ENCODE results near the gene SWT1. TPM values are rescaled to one million over a fixed set of nuclear protein-coding genes. Genes with fewer than 3 reads are reported as not detected.

Gene SWT1
- total RNA-seq, 1 experiment from 2014 or later: 2.1 TPM

DNA sequence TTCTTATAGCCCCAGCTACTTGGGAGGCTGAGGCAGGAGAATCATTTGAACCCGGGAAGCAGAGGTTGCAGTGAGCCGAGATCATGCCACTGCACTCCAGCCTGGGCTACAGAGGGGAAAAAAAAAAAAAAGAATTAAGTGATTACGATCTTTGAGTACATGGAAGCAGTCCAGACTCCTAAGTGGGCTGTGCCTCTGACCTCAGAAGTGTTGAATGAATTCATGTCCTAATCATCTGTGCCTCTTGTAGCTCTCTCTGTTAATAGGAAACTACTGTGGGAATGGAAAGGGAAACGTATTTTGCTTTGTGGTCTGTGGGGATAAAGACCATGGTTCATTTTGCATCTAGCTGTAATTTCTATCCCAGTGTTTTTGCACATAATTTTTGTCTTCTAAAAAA, 168.4 kb downstream of the SWT1 start:
- in situ Hi-C loops (cut with HindIII; ENCODE audit: low pct_unique_long_range_greater_than_20kb, low sequenced_read_pairs): no loop called here
- POLR2A ChIA-PET: no interaction called here
- DNase-seq (ENCODE audit: low read depth, low spot score): no peak

DNA sequence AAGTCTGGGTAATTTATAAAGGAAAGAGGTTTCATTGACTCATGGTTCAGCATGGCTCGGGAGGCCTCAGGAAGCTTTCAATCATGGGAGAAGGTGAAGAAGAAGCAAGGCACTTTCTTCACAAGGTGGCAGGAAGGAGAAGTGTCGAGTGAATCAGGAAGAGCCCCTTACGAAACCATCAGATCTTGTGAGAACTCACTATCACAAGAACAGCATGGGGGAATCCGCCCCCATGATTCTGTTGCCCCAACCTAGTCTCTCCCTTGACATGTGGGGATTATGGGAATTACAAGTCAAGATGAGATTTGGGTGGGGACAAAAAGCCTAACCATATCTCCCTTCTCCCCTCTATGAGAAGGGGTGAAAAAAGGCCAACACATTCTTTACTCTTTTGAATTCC, 171.3 kb downstream of the SWT1 start:
- no peak overlapping the region for H3K27ac ChIP-seq (ENCODE audit: low read length)
- no peak overlapping the region for H3K4me3 ChIP-seq (ENCODE audit: low read depth in 2 of 2, low read length in 2 of 2)
- POLR2A ChIA-PET: no interaction called here
- CTCF ChIA-PET: no interaction called here
- DNase-seq (ENCODE audit: low read depth, low spot score): no peak
- in situ Hi-C loops (cut with HindIII; ENCODE audit: low pct_unique_long_range_greater_than_20kb, low sequenced_read_pairs): no loop called here
- H3K4me1 ChIP-seq (ENCODE audit: control insufficient read depth, insufficient read depth, low read length): no peaks in the 10 kb centered on the region
- BruUV-seq (replicated peaks): no TSS peak
- intact Hi-C loops (cut with micrococcal nuclease; ENCODE audit: unreplicated experiment): no loop called here
- no peaks in the 10 kb centered on the region for H3K27me3 ChIP-seq (ENCODE audit: control insufficient read depth, insufficient read depth, low read length)
- H3K9me3 ChIP-seq (ENCODE audit: control insufficient read depth, insufficient read depth, low read depth, low read length): no peaks in the 10 kb centered on the region
- ATAC-seq: no peak
- no peaks in the 10 kb centered on the region for H3K36me3 ChIP-seq (ENCODE audit: control insufficient read depth, insufficient read depth, low read length)
- TF ChIP-seq TCF7L2 (IDR thresholded peaks at IDR 0.05; ENCODE audit: low read depth, low read length): no peak
- no peak for TF ChIP-seq SIN3A (IDR thresholded peaks at IDR 0.05; ENCODE audit: borderline replicate concordance, insufficient read depth, low read depth, low read length)
- TF ChIP-seq, protein P1, sequence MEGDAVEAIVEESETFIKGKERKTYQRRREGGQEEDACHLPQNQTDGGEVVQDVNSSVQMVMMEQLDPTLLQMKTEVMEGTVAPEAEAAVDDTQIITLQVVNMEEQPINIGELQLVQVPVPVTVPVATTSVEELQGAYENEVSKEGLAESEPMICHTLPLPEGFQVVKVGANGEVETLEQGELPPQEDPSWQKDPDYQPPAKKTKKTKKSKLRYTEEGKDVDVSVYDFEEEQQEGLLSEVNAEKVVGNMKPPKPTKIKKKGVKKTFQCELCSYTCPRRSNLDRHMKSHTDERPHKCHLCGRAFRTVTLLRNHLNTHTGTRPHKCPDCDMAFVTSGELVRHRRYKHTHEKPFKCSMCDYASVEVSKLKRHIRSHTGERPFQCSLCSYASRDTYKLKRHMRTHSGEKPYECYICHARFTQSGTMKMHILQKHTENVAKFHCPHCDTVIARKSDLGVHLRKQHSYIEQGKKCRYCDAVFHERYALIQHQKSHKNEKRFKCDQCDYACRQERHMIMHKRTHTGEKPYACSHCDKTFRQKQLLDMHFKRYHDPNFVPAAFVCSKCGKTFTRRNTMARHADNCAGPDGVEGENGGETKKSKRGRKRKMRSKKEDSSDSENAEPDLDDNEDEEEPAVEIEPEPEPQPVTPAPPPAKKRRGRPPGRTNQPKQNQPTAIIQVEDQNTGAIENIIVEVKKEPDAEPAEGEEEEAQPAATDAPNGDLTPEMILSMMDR (IDR thresholded peaks at IDR 0.05): no peak
- TF ChIP-seq, protein P2, sequence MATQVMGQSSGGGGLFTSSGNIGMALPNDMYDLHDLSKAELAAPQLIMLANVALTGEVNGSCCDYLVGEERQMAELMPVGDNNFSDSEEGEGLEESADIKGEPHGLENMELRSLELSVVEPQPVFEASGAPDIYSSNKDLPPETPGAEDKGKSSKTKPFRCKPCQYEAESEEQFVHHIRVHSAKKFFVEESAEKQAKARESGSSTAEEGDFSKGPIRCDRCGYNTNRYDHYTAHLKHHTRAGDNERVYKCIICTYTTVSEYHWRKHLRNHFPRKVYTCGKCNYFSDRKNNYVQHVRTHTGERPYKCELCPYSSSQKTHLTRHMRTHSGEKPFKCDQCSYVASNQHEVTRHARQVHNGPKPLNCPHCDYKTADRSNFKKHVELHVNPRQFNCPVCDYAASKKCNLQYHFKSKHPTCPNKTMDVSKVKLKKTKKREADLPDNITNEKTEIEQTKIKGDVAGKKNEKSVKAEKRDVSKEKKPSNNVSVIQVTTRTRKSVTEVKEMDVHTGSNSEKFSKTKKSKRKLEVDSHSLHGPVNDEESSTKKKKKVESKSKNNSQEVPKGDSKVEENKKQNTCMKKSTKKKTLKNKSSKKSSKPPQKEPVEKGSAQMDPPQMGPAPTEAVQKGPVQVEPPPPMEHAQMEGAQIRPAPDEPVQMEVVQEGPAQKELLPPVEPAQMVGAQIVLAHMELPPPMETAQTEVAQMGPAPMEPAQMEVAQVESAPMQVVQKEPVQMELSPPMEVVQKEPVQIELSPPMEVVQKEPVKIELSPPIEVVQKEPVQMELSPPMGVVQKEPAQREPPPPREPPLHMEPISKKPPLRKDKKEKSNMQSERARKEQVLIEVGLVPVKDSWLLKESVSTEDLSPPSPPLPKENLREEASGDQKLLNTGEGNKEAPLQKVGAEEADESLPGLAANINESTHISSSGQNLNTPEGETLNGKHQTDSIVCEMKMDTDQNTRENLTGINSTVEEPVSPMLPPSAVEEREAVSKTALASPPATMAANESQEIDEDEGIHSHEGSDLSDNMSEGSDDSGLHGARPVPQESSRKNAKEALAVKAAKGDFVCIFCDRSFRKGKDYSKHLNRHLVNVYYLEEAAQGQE (IDR thresholded peaks at IDR 0.05; ENCODE audit: insufficient read depth in 1 of 2, low read depth in 2 of 2, low read length in 1 of 2): no peak
- no peak for TF ChIP-seq POLR2AphosphoS5 (IDR thresholded peaks at IDR 0.05; ENCODE audit: low read depth, low read length)

More for the DNA sequence above, 168.4 kb downstream of the SWT1 start:
- Histone ChIP-seq H3K36me3 (ENCODE audit: control insufficient read depth, insufficient read depth, low read length) (no peaks in the 10 kb centered on the region), H3K27me3 (ENCODE audit: control insufficient read depth, insufficient read depth, low read length) (no peaks in the 10 kb centered on the region), H3K9me3 (ENCODE audit: control insufficient read depth, insufficient read depth, low read depth, low read length) (no peaks in the 10 kb centered on the region), H3K4me1 (ENCODE audit: control insufficient read depth, insufficient read depth, low read length) (no peaks in the 10 kb centered on the region), H3K4me3 (ENCODE audit: low read depth in 2 of 2, low read length in 2 of 2) (no peak overlapping the region), H3K27ac (ENCODE audit: low read length) (no peak overlapping the region)
- no peak for ATAC-seq
- BruUV-seq (replicated peaks): no TSS peak
- TF ChIP-seq TCF7L2 (IDR thresholded peaks at IDR 0.05; ENCODE audit: low read depth, low read length) (no peak), POLR2AphosphoS5 (IDR thresholded peaks at IDR 0.05; ENCODE audit: low read depth, low read length) (no peak), SIN3A (IDR thresholded peaks at IDR 0.05; ENCODE audit: borderline replicate concordance, insufficient read depth, low read depth, low read length) (no peak)
- TF ChIP-seq, protein P2 (IDR thresholded peaks at IDR 0.05; ENCODE audit: insufficient read depth in 1 of 2, low read depth in 2 of 2, low read length in 1 of 2): no peak
- TF ChIP-seq, protein P1 (IDR thresholded peaks at IDR 0.05): no peak
- intact Hi-C loops (cut with micrococcal nuclease; ENCODE audit: unreplicated experiment): no loop called here
- CTCF ChIA-PET: no interaction called here

All from Panc1 (cell line).